Liver (tissue), 9 donors: ENCODE data around the gene ACACA. TPM values are rescaled to one million over a fixed set of nuclear protein-coding genes. Genes with fewer than 3 reads are reported as not detected.

Experiments used
- DNase-seq: peaks from one replicate; pipeline ENCODE4 v3.0.0-alpha.2; 2017; ENCODE audit warnings: low spot score
- H3K27ac ChIP-seq, 2 donors: one replicate each; pipeline ENCODE4 v1.7.0; 2013; ENCODE audit warnings: inconsistent platforms in 2 of 2, low read length in 2 of 2, control low read depth in 1 of 2, low read depth in 1 of 2, mild to moderate bottlenecking in 1 of 2
- H3K27me3 ChIP-seq, 4 donors: one replicate each; pipeline versions ENCODE4 v1.6.1 to v1.7.0; 2013; ENCODE audit warnings: low read length in 3 of 4, inconsistent platforms in 1 of 4, mild to moderate bottlenecking in 1 of 4, moderate library complexity in 1 of 4; ENCODE audit not compliant: control insufficient read depth in 4 of 4, insufficient read depth in 4 of 4
- H3K36me3 ChIP-seq, 4 donors: one replicate each; pipeline versions ENCODE4 v1.6.1 to v1.7.0; 2013; ENCODE audit warnings: low read length in 3 of 4, mild to moderate bottlenecking in 3 of 4, low read depth in 1 of 4, moderate library complexity in 1 of 4; ENCODE audit not compliant: control insufficient read depth in 4 of 4, insufficient read depth in 3 of 4
- H3K4me1 ChIP-seq, 4 donors: one replicate each; pipeline versions ENCODE4 v1.6.1 to v1.7.0; 2013; ENCODE audit warnings: low read length in 3 of 4, mild to moderate bottlenecking in 3 of 4, moderate library complexity in 1 of 4; ENCODE audit not compliant: control insufficient read depth in 4 of 4, insufficient read depth in 4 of 4
- H3K4me3 ChIP-seq, 3 donors: one replicate each; pipeline versions ENCODE4 v1.6.1 to v1.7.0; 2013; ENCODE audit warnings: low read length in 3 of 3, control low read depth in 1 of 3, low read depth in 1 of 3, mild to moderate bottlenecking in 1 of 3
- H3K9ac ChIP-seq, 2 donors: one replicate each; pipeline ENCODE4 v1.7.0; 2013; ENCODE audit warnings: low read length in 2 of 2, mild to moderate bottlenecking in 2 of 2, moderate library complexity in 2 of 2, control low read depth in 1 of 2, low read depth in 1 of 2
- H3K9me3 ChIP-seq, 4 donors: one replicate each; pipeline versions ENCODE4 v1.6.1 to v1.7.0; 2013; ENCODE audit warnings: low read length in 3 of 4; ENCODE audit not compliant: control insufficient read depth in 4 of 4
- ATF3 ChIP-seq: IDR thresholded peaks from 2 replicates; pipeline ENCODE4 v1.6.1; 2016; ENCODE audit warnings: antibody characterized with exemption
- CTCF ChIP-seq: fragments of 150-350 bp; IDR thresholded peaks from 2 replicates; pipeline ENCODE4 v1.5.1; 2017; ENCODE audit warnings: improper control_type of control experiment, low read depth, low read length; ENCODE audit not compliant: missing input control
- EGR1 ChIP-seq, 2 donors: IDR thresholded peaks; 2 replicates each; pipeline ENCODE4 v1.6.1; 2016 to 2018; ENCODE audit warnings: antibody characterized with exemption in 2 of 2, low read depth in 2 of 2
- FOXA1 ChIP-seq: IDR thresholded peaks from 2 replicates; pipeline ENCODE4 v1.6.1; 2016; ENCODE audit warnings: antibody characterized with exemption
- FOXA2 ChIP-seq: IDR thresholded peaks from 2 replicates; pipeline ENCODE4 v1.6.1; 2016; ENCODE audit warnings: antibody characterized with exemption
- GABPA ChIP-seq, 2 donors: IDR thresholded peaks in 1 of 2; conservative IDR thresholded peaks in 1 of 2; 2 replicates each; pipeline ENCODE4 v1.6.1; 2016; ENCODE audit warnings: antibody characterized with exemption in 2 of 2, mild to moderate bottlenecking in 1 of 2, moderate library complexity in 1 of 2
- HNF4A ChIP-seq, 2 donors: conservative IDR thresholded peaks; 2 replicates each; pipeline ENCODE4 v1.6.1; 2016; ENCODE audit warnings: antibody characterized with exemption in 2 of 2, mild to moderate bottlenecking in 2 of 2
- HNF4G ChIP-seq: IDR thresholded peaks from 2 replicates; pipeline ENCODE4 v1.6.1; 2016; ENCODE audit warnings: antibody characterized with exemption
- JUND ChIP-seq, 2 donors: IDR thresholded peaks; 2 replicates each; pipeline ENCODE4 v1.6.1; 2016; ENCODE audit warnings: antibody characterized with exemption in 2 of 2
- MAX ChIP-seq: IDR thresholded peaks from 2 replicates; pipeline ENCODE4 v1.6.1; 2016; ENCODE audit warnings: antibody characterized with exemption
- NR2F2 ChIP-seq: IDR thresholded peaks from 2 replicates; pipeline ENCODE4 v1.6.1; 2016; ENCODE audit warnings: antibody characterized with exemption
- RAD21 ChIP-seq, 2 donors: IDR thresholded peaks; 2 replicates each; pipeline ENCODE4 v1.6.1; 2016; ENCODE audit warnings: antibody characterized with exemption in 2 of 2, mild to moderate bottlenecking in 2 of 2
- RXRA ChIP-seq, 2 donors: IDR thresholded peaks; 2 replicates each; pipeline ENCODE4 v1.6.1; 2017 to 2018; ENCODE audit warnings: antibody characterized with exemption in 2 of 2, mild to moderate bottlenecking in 1 of 2
- SP1 ChIP-seq: IDR thresholded peaks from 2 replicates; pipeline ENCODE4 v1.6.1; 2018; ENCODE audit warnings: antibody characterized with exemption, mild to moderate bottlenecking
- TAF1 ChIP-seq: conservative IDR thresholded peaks from 2 replicates; pipeline ENCODE4 v1.6.1; 2016; ENCODE audit warnings: antibody characterized with exemption, mild to moderate bottlenecking
- YY1 ChIP-seq: IDR thresholded peaks from 2 replicates; pipeline ENCODE4 v1.6.1; 2016; ENCODE audit warnings: antibody characterized with exemption, mild to moderate bottlenecking
- WGBS: extraction: QIAGEN DNeasy Blood & Tissue Kit; methylation state at CpG from one replicate; pipeline ENCODE4 v1.1.7; 2013; 5-methylcytosine and 5-hydroxymethylcytosine counted together
- polyA plus RNA-seq, 2 donors: library from polyadenylated mRNA; stranded (reverse) in 1 of 2; unstranded in 1 of 2; fragments of 200-250 nt in 1 of 2; fragments of >200 nt in 1 of 2; fragmentation: Nextera tagmentation in 1 of 2; extraction: Ambion mirVana in 1 of 2; gene quantifications; one replicate each; pipeline versions ENCODE4 v1.2.1 to v1.2.3, GENCODE V29; 2013 to 2015
- total RNA-seq, 2 donors: library from RNA; depleted of rRNA; stranded (reverse); fragments of >200 nt; gene quantifications; one replicate each; pipeline ENCODE4 v1.2.3, GENCODE V29; 2014
- donor health status: healthy.
- donor health status: healthy.
- donor health status: healthy.
- donor health status: healthy.
- donor health status: healthy.

ACACA gene
- total and polyA plus RNA-seq, 4 donors, result 14.8 to 49.5 (median 31.2) TPM

- no peak overlapping the region for H3K4me3 ChIP-seq
- TF ChIP-seq TAF1 (no peak), SP1 (no peak), MAX (no peak), YY1 (no peak), HNF4G (no peak), GABPA (IDR thresholded peaks at IDR 0.05 in 1 of 2, conservative IDR thresholded peaks at IDR 0.05 in 1 of 2) (no peak), FOXA1 (no peak), EGR1 (IDR thresholded peaks at IDR 0.05; ENCODE audit: low read depth in 2 of 2) (no peak), HNF4A (conservative IDR thresholded peaks at IDR 0.05) (no peak), CTCF (peak; percentile 8), RAD21 (IDR thresholded peaks at IDR 0.05) (peak in 1 of 2 donors; percentile 54)
- H3K4me1 ChIP-seq, result no peaks in the 10 kb centered on the region
- peaks cover 8 to 59% (median 30%) of the 10 kb centered on the region in 4 donors for H3K36me3 ChIP-seq
- 81% methylated on average over 11 of the region's 11 CpGs for WGBS
- H3K27me3 ChIP-seq, result no peaks in the 10 kb centered on the region
- no peak for DNase-seq
- H3K9me3 ChIP-seq, result no peaks in the 10 kb centered on the region
- no peak overlapping the region for H3K27ac ChIP-seq
- H3K9ac ChIP-seq, result no peak overlapping the region
Measured at GRCh38 chr17:37088913-37089312, 317.7 kb downstream of the ACACA start.

- no peak for DNase-seq
Measured at GRCh38 chr17:37088459-37088858, 318.2 kb downstream of the ACACA start.

GRCh38 chr17:37087683-37088082 is 319.0 kb downstream of the ACACA start:
- H3K27me3 ChIP-seq, result no peaks in the 10 kb centered on the region
- 95% methylated on average over 5 of the region's 5 CpGs for WGBS
- H3K27ac ChIP-seq, result no peak overlapping the region
- H3K9me3 ChIP-seq, result no peaks in the 10 kb centered on the region
- H3K9ac ChIP-seq, result no peak overlapping the region
- no peaks in the 10 kb centered on the region for H3K4me1 ChIP-seq
- no peak overlapping the region for H3K4me3 ChIP-seq
- no peak for DNase-seq
- peaks cover 8 to 50% (median 27%) of the 10 kb centered on the region in 4 donors for H3K36me3 ChIP-seq
- TF ChIP-seq RXRA (IDR thresholded peaks at IDR 0.05) (no peak), HNF4A (conservative IDR thresholded peaks at IDR 0.05) (no peak), JUND (IDR thresholded peaks at IDR 0.05) (no peak), EGR1 (IDR thresholded peaks at IDR 0.05; ENCODE audit: low read depth in 2 of 2) (no peak), ATF3 (no peak), YY1 (no peak), FOXA1 (no peak), NR2F2 (no peak), SP1 (no peak), TAF1 (no peak), FOXA2 (no peak), GABPA (IDR thresholded peaks at IDR 0.05 in 1 of 2, conservative IDR thresholded peaks at IDR 0.05 in 1 of 2) (no peak), RAD21 (IDR thresholded peaks at IDR 0.05) (no peak), MAX (no peak), CTCF (no peak), HNF4G (no peak)

More at GRCh38 chr17:37088459-37088858, 318.2 kb downstream of the ACACA start:
- Histone ChIP-seq H3K36me3 (peaks cover 8 to 55% (median 30%) of the 10 kb centered on the region in 4 donors), H3K9me3 (no peaks in the 10 kb centered on the region), H3K9ac (no peak overlapping the region), H3K4me1 (no peaks in the 10 kb centered on the region), H3K27ac (no peak overlapping the region), H3K27me3 (no peaks in the 10 kb centered on the region), H3K4me3 (no peak overlapping the region)
- WGBS, result 75% methylated on average over 3 of the region's 3 CpGs
- TF ChIP-seq CTCF, result no peak
